K562 (cell line): Measurements from ENCODE around the gene PTPN20. TPM values are rescaled to one million over a fixed set of nuclear protein-coding genes. Genes with fewer than 3 reads are reported as not detected.

Source experiments
- ATAC-seq: fragments of 200-7000 bp; cut with Tn5 transposase; 3 replicates; pipeline ENCODE4 v1.9.1; 2020; ENCODE audit warnings: moderate library complexity
- BruUV-seq: library from RNA; stranded (reverse); fragments of 400-500 nt; replicated peaks from 2 replicates; lab custom pipeline; 2021; lab: Mats Ljungman, UMichigan
- CTCF ChIA-PET: fragments of 300-600 bp; formaldehyde crosslinking; extraction: SDS; loops from one replicate; lab custom pipeline; 2021; ENCODE audit warnings: low intra/inter-chr PET ratio; lab: Yijun Ruan, JAX
- POLR2A ChIA-PET: fragments of 300-600, 350-650 bp; sonication (Branson Sonifier 250); formaldehyde crosslinking; extraction: SDS; loops from one replicate; lab custom pipeline; 2021; ENCODE audit warnings: antibody characterized with exemption, inconsistent platforms; lab: Yijun Ruan, JAX
- DNase-seq, 4 experiments: peaks; one replicate each; pipeline versions ENCODE4 v3.0.0 to v3.0.0-alpha.2; 2011 to 2018; ENCODE audit warnings: low spot score in 3 of 4, mixed read lengths in 3 of 4; ENCODE audit errors: extremely low read depth in 1 of 4
- FAIRE-seq: peaks from 2 replicates; lab custom pipeline; 2011; peaks lifted over from hg19 to GRCh38; lab: Jason Lieb, UNC
- H2AFZ ChIP-seq: 2 replicates; pipeline ENCODE4 v1.6.0; 2011; ENCODE audit warnings: low read depth, low read length, control low read depth, inconsistent platforms
- H3K27ac ChIP-seq: fragments of 200-600 bp; 3 replicates; pipeline ENCODE4 v1.8.0; 2011; ENCODE audit warnings: low read depth, mild to moderate bottlenecking, control low read depth, inconsistent platforms, low read length, moderate library complexity, mixed read lengths; ENCODE audit errors: extremely low read depth
- H3K27me3 ChIP-seq, 2 experiments: fragments of 300-600 bp in 1 of 2; 2 replicates in 1 of 2; 3 replicates in 1 of 2; pipeline versions ENCODE4 v1.6.0 to v1.8.0; 2011; ENCODE audit warnings: inconsistent platforms in 2 of 2, low read length in 2 of 2, mild to moderate bottlenecking in 1 of 2, mixed read lengths in 1 of 2, moderate library complexity in 1 of 2; ENCODE audit not compliant: control insufficient read depth in 2 of 2, insufficient read depth in 2 of 2
- H3K36me3 ChIP-seq: fragments of 300-600 bp; 3 replicates; pipeline ENCODE4 v1.8.0; 2011; ENCODE audit warnings: mild to moderate bottlenecking, low read length, inconsistent platforms; ENCODE audit not compliant: control insufficient read depth, insufficient read depth
- H3K4me1 ChIP-seq, 2 experiments: fragments of 200-600 bp in 1 of 2; replicated peaks in 1 of 2; 2 replicates in 1 of 2; 3 replicates in 1 of 2; pipeline versions ENCODE4 v1.5.1 to v1.8.0; 2011; ENCODE audit warnings: inconsistent platforms in 2 of 2, low read length in 2 of 2, mild to moderate bottlenecking in 1 of 2, mixed read lengths in 1 of 2, moderate library complexity in 1 of 2; ENCODE audit not compliant: control insufficient read depth in 2 of 2, insufficient read depth in 2 of 2
- H3K4me2 ChIP-seq: 2 replicates; pipeline ENCODE4 v1.6.1; 2011; ENCODE audit warnings: low read length, control low read depth, inconsistent platforms, mixed read lengths; ENCODE audit not compliant: insufficient read depth
- H3K4me3 ChIP-seq: fragments of 200-600 bp; sonication (generic), shearing (Covaris generic); 2 replicates; pipeline ENCODE4 v1.5.1; 2016; ENCODE audit warnings: control low read depth, inconsistent platforms
- H3K79me2 ChIP-seq: fragments of 200-600 bp; 3 replicates; pipeline ENCODE4 v1.8.0; 2011; ENCODE audit warnings: low read length, inconsistent platforms; ENCODE audit not compliant: control insufficient read depth, insufficient read depth
- H3K9ac ChIP-seq, 2 experiments: 2 replicates each; pipeline versions ENCODE4 v1.6.0 to v1.6.1; 2011; ENCODE audit warnings: low read depth in 2 of 2, low read length in 2 of 2, control low read depth in 1 of 2, inconsistent platforms in 1 of 2, mild to moderate bottlenecking in 1 of 2, mixed read lengths in 1 of 2; ENCODE audit not compliant: insufficient read depth in 1 of 2
- H3K9me1 ChIP-seq: one replicate; pipeline ENCODE4 v1.6.0; 2011; ENCODE audit warnings: inconsistent platforms, mild to moderate bottlenecking, low read length, moderate library complexity; ENCODE audit not compliant: control insufficient read depth, insufficient read depth
- H3K9me3 ChIP-seq: replicated peaks from 2 replicates; pipeline ENCODE4 v1.5.1; 2011; ENCODE audit warnings: low read depth, low read length, inconsistent platforms; ENCODE audit not compliant: control insufficient read depth, insufficient read depth
- H4K20me1 ChIP-seq: replicated peaks from 2 replicates; pipeline ENCODE4 v1.6.1; 2011; ENCODE audit warnings: low read length, inconsistent platforms, mixed read lengths; ENCODE audit not compliant: control insufficient read depth, insufficient read depth
- CBX1 ChIP-seq: sonication (generic); IDR thresholded peaks from 2 replicates; pipeline ENCODE4 v1.6.1; 2016; ENCODE audit warnings: antibody characterized with exemption, low read depth, mild to moderate bottlenecking
- CEBPG ChIP-seq, 3 experiments: fragments of 200-800 bp in 1 of 3; sonication (Bioruptor generic) in 1 of 3; sonication (generic) in 1 of 3; formaldehyde crosslinking in 1 of 3; IDR thresholded peaks in 2 of 3; conservative IDR thresholded peaks in 1 of 3; 2 replicates each; pipeline versions ENCODE4 v1.6.1 to v1.8.0; 2016 to 2022; ENCODE audit warnings: missing compliant biosample characterization in 2 of 3, missing genetic modification characterization in 2 of 3, mild to moderate bottlenecking in 1 of 3, missing genetic modification reagents in 1 of 3
- COPS2 ChIP-seq: fragments of 450-650 bp; conservative IDR thresholded peaks from 2 replicates; pipeline ENCODE4 v1.6.1; 2016; ENCODE audit warnings: mild to moderate bottlenecking, moderate library complexity
- ETS1 ChIP-seq: conservative IDR thresholded peaks from 2 replicates; pipeline ENCODE4 v1.6.1; 2011; ENCODE audit warnings: low read depth, mild to moderate bottlenecking, low read length; ENCODE audit not compliant: control insufficient read depth
- EWSR1 ChIP-seq: fragments of 450-650 bp; IDR thresholded peaks from 2 replicates; pipeline ENCODE4 v1.6.1; 2018; ENCODE audit warnings: borderline replicate concordance, mild to moderate bottlenecking, low read depth, moderate library complexity; ENCODE audit not compliant: partially characterized antibody
- FOXJ2 ChIP-seq: fragments of 200-800 bp; sonication (Bioruptor generic); IDR thresholded peaks from 2 replicates; pipeline ENCODE4 v1.6.1; 2016; ENCODE audit warnings: missing genetic modification characterization, missing compliant biosample characterization
- FOXO4 ChIP-seq: fragments of 450-650 bp; formaldehyde crosslinking; IDR thresholded peaks from 2 replicates; pipeline ENCODE4 v1.4.0; 2020; ENCODE audit warnings: mild to moderate bottlenecking, moderate library complexity
- FOXP1 ChIP-seq: sonication (generic); formaldehyde crosslinking; IDR thresholded peaks from 2 replicates; pipeline ENCODE4 v1.8.0; 2022; ENCODE audit warnings: mild to moderate bottlenecking, missing genetic modification reagents
- MYC ChIP-seq, 2 experiments: fragments of 250-450 bp in 1 of 2; sonication (Bioruptor Pico) in 1 of 2; IDR thresholded peaks; 2 replicates each; pipeline versions ENCODE4 v1.5.1 to v1.6.1; 2012 to 2021; ENCODE audit warnings: low read depth in 2 of 2, borderline replicate concordance in 1 of 2, improper control_type of control experiment in 1 of 2, low read length in 1 of 2, mild to moderate bottlenecking in 1 of 2, moderate library complexity in 1 of 2
- PRPF4 ChIP-seq: fragments of 200-400 bp; formaldehyde crosslinking; IDR thresholded peaks from one replicate; pipeline ENCODE4 v1.6.1; 2017; ENCODE audit warnings: low read length, low read depth, mild to moderate bottlenecking; ENCODE audit not compliant: insufficient read depth, poor library complexity, severe bottlenecking
- SAFB2 ChIP-seq: fragments of 200-400 bp; formaldehyde crosslinking; IDR thresholded peaks from 2 replicates; pipeline ENCODE4 v1.6.1; 2018; ENCODE audit warnings: borderline replicate concordance, low read length, low read depth, moderate library complexity; ENCODE audit not compliant: severe bottlenecking
- SNIP1 ChIP-seq: fragments of 450-650 bp; IDR thresholded peaks from 2 replicates; pipeline ENCODE4 v1.7.1; 2017; ENCODE audit warnings: low read depth, mild to moderate bottlenecking
- TEAD1 ChIP-seq, 2 experiments: fragments of 450-650 bp in 1 of 2; sonication (generic) in 1 of 2; formaldehyde crosslinking; IDR thresholded peaks; 2 replicates each; pipeline versions ENCODE4 v1.4.0 to v1.8.0; 2020 to 2022; ENCODE audit warnings: mild to moderate bottlenecking in 2 of 2, missing genetic modification reagents in 1 of 2
- ZNF57 ChIP-seq: fragments of 450-650 bp; formaldehyde crosslinking; IDR thresholded peaks from 2 replicates; pipeline ENCODE4 v1.4.0; 2020; ENCODE audit warnings: mild to moderate bottlenecking, moderate library complexity
- WGBS: fragments of 100-300 bp; shearing (Covaris generic); methylation state at CpG from one replicate; pipeline ENCODE4 v1.1.6; 2016; ENCODE audit warnings: low coverage, mixed read lengths; ENCODE audit not compliant: insufficient coverage; ENCODE audit errors: missing lambda C conversion rate; 5-methylcytosine and 5-hydroxymethylcytosine counted together
- in situ Hi-C: fragments of 300-500 bp; cut with MboI; formaldehyde crosslinking; loops from 4 replicates; pipeline ENCODE4 v1.15.0; 2018; ENCODE audit warnings: inconsistent platforms, mixed read lengths
- intact Hi-C: fragments of 100-400 bp; cut with micrococcal nuclease; formaldehyde crosslinking; loops from 2 replicates; pipeline ENCODE4 v1.14.2; 2022
- polyA plus RNA-seq, 8 experiments: library from polyadenylated mRNA; depleted of rRNA in 4 of 8; stranded (reverse) in 5 of 8; unstranded in 3 of 8; fragments of >200 nt; fragmentation: Nextera tagmentation in 2 of 8; fragmentation: Illumina TruSeq in 1 of 8; extraction: Ambion mirVana in 2 of 8; extraction: Trizol in 1 of 8; gene quantifications; 2 replicates each; pipeline versions ENCODE4 v1.2.1 to v1.2.3, GENCODE V29; 2011 to 2014; ENCODE audit warnings: inconsistent platforms in 1 of 8, missing spikeins in 1 of 8
- total RNA-seq, 7 experiments: library from RNA; depleted of rRNA in 6 of 7; stranded (reverse); fragments of >200 nt in 6 of 7; fragmentation: Illumina TruSeq in 2 of 7; extraction: Trizol in 2 of 7; gene quantifications; 2 replicates each; pipeline versions ENCODE4 v1.2.1 to v1.2.3, GENCODE V29; 2011 to 2021; ENCODE audit warnings: low replicate concordance in 1 of 7

The PTPN20 gene
- total and polyA plus RNA-seq, 9 of the 15 experiments (the other 6 are each of a cell fraction or from before 2014, with no cell fraction given) = 0.03 to 0.18 (median 0.10) TPM; not detected in 6

- TF ChIP-seq EWSR1 = no peak
These were observed 130.9 kb downstream of the PTPN20 start (continued) for GRCh38 chr10:47042199-47042473.

DNA sequence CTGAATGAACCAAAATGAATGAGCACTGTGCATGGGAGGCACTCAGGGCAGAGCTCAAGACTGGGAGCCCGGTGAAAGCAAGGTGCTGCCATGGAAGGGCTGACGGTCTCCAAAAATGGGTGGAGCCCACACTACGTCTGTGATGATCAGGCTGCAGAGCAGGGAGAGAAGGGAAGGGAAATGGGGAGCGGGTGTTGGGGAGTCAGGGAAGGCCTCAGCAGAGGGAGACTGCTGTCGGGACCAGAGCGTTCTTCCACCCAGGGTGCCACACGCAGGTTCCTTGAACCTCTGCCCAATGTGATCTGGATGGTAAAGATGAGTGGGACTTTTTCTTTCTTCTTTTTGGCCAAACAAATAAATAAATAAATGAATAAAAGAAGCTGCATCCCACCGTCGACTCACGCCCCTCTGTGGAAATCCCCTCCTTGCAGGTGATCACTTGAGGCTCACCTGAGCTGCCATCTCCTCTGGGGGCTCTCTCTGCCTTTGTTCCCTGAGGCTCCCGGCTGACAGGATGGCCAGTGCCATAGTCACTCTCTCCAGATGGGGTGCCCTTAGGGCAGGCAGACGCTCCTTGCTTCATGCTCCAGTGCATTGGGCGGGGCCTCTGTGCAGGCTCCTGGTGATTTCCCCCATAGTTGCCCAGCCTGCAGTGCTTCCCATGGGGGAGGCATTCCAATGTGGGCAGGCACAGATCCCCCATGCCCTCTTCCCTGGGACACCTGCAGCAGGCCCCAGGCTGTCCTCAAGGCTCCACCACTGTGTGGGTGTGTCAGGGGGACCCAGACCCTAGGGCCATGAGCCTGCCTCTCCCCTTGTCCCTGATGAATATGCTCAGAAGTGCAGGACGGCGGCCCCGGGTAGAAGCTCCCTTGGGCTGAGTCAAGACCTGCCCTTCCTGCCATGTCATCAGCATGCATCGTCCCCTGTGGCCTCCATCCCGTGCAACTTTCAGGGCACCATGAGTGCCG is 131.8 kb downstream of the PTPN20 start:
- Histone ChIP-seq H3K9me3 (no peaks in the 10 kb centered on the region), H3K4me1 (no peaks in the 10 kb centered on the region; a peak in 2 of 5 replicates), H3K36me3 (no peaks in the 10 kb centered on the region), H3K27me3 (peaks cover 8 to 63% of the 10 kb centered on the region in 2 experiments; a peak in 4 of 5 replicates), H3K4me3 (no peak overlapping the region), H3K9me1 (no peaks in the 10 kb centered on the region), H4K20me1 (peaks cover 7% of the 10 kb centered on the region; the same call in 1 of the 2 replicates), H2AFZ (no peak overlapping the region), H3K27ac (no peak overlapping the region), H3K79me2 (no peaks in the 10 kb centered on the region), H3K4me2 (no peak overlapping the region), H3K9ac (no peak overlapping the region)
- BruUV-seq = no TSS peak
- FAIRE-seq (no peak), DNase-seq (no peak), ATAC-seq (no peak)
- in situ Hi-C loops = no loop called here
- intact Hi-C loops = no loop called here
- ChIA-PET CTCF (no interaction called here), POLR2A (interaction anchor here (1.6 kb wide), 1 partner anchor 9 kb away, joined by 3 read pairs; no protein-coding TSS in a partner anchor)
- WGBS = 1% methylated on average over 19 of the region's 19 CpGs
- TF ChIP-seq COPS2 (no peak), FOXP1 (CRISPR knock-in tag) (no peak), SAFB2 (no peak), CEBPG (CRISPR knock-in tag; IDR thresholded peaks at IDR 0.05) (no peak), CEBPG (tag; conservative IDR thresholded peaks at IDR 0.05 in 1 of 2, IDR thresholded peaks at IDR 0.05 in 1 of 2) (no peak), TEAD1 (CRISPR knock-in tag; IDR thresholded peaks at IDR 0.05) (no peak), ZNF57 (CRISPR knock-in tag) (no peak), FOXO4 (CRISPR knock-in tag) (no peak), PRPF4 (no peak), FOXJ2 (tag) (no peak), MYC (IDR thresholded peaks at IDR 0.05; ENCODE audit: low read depth, low read length) (no peak), MYC (CRISPR knock-in tag; IDR thresholded peaks at IDR 0.05; ENCODE audit: borderline replicate concordance, low read depth) (no peak), CBX1 (no peak), ETS1 (no peak), SNIP1 (no peak)
